K562 (cell line): ENCODE measurements around the gene ROBO1. TPM values are rescaled to one million over a fixed set of nuclear protein-coding genes. Genes with fewer than 3 reads are reported as not detected.

ENCODE experiments used
- ATAC-seq: fragments of 200-7000 bp; cut with Tn5 transposase; 3 replicates; pipeline ENCODE4 v1.9.1; 2020; ENCODE audit warnings: moderate library complexity
- BruUV-seq: library from RNA; stranded (reverse); fragments of 400-500 nt; replicated peaks from 2 replicates; lab custom pipeline; 2021; lab: Mats Ljungman, UMichigan
- CTCF ChIA-PET: fragments of 300-600 bp; formaldehyde crosslinking; extraction: SDS; loops from one replicate; lab custom pipeline; 2021; ENCODE audit warnings: low intra/inter-chr PET ratio; lab: Yijun Ruan, JAX
- POLR2A ChIA-PET: fragments of 300-600, 350-650 bp; sonication (Branson Sonifier 250); formaldehyde crosslinking; extraction: SDS; loops from one replicate; lab custom pipeline; 2021; ENCODE audit warnings: antibody characterized with exemption, inconsistent platforms; lab: Yijun Ruan, JAX
- DNase-seq, 4 experiments: peaks; one replicate each; pipeline versions ENCODE4 v3.0.0 to v3.0.0-alpha.2; 2011 to 2018; ENCODE audit warnings: low spot score in 3 of 4, mixed read lengths in 3 of 4; ENCODE audit errors: extremely low read depth in 1 of 4
- FAIRE-seq: peaks from 2 replicates; lab custom pipeline; 2011; peaks lifted over from hg19 to GRCh38; lab: Jason Lieb, UNC
- H2AFZ ChIP-seq: 2 replicates; pipeline ENCODE4 v1.6.0; 2011; ENCODE audit warnings: low read depth, low read length, control low read depth, inconsistent platforms
- H3K27ac ChIP-seq: fragments of 200-600 bp; 3 replicates; pipeline ENCODE4 v1.8.0; 2011; ENCODE audit warnings: low read depth, mild to moderate bottlenecking, control low read depth, inconsistent platforms, low read length, moderate library complexity, mixed read lengths; ENCODE audit errors: extremely low read depth
- H3K27me3 ChIP-seq, 2 experiments: fragments of 300-600 bp in 1 of 2; 2 replicates in 1 of 2; 3 replicates in 1 of 2; pipeline versions ENCODE4 v1.6.0 to v1.8.0; 2011; ENCODE audit warnings: inconsistent platforms in 2 of 2, low read length in 2 of 2, mild to moderate bottlenecking in 1 of 2, mixed read lengths in 1 of 2, moderate library complexity in 1 of 2; ENCODE audit not compliant: control insufficient read depth in 2 of 2, insufficient read depth in 2 of 2
- H3K36me3 ChIP-seq: fragments of 300-600 bp; 3 replicates; pipeline ENCODE4 v1.8.0; 2011; ENCODE audit warnings: mild to moderate bottlenecking, low read length, inconsistent platforms; ENCODE audit not compliant: control insufficient read depth, insufficient read depth
- H3K4me1 ChIP-seq, 2 experiments: fragments of 200-600 bp in 1 of 2; replicated peaks in 1 of 2; 2 replicates in 1 of 2; 3 replicates in 1 of 2; pipeline versions ENCODE4 v1.5.1 to v1.8.0; 2011; ENCODE audit warnings: inconsistent platforms in 2 of 2, low read length in 2 of 2, mild to moderate bottlenecking in 1 of 2, mixed read lengths in 1 of 2, moderate library complexity in 1 of 2; ENCODE audit not compliant: control insufficient read depth in 2 of 2, insufficient read depth in 2 of 2
- H3K4me2 ChIP-seq: 2 replicates; pipeline ENCODE4 v1.6.1; 2011; ENCODE audit warnings: low read length, control low read depth, inconsistent platforms, mixed read lengths; ENCODE audit not compliant: insufficient read depth
- H3K4me3 ChIP-seq: fragments of 200-600 bp; sonication (generic), shearing (Covaris generic); 2 replicates; pipeline ENCODE4 v1.5.1; 2016; ENCODE audit warnings: control low read depth, inconsistent platforms
- H3K79me2 ChIP-seq: fragments of 200-600 bp; 3 replicates; pipeline ENCODE4 v1.8.0; 2011; ENCODE audit warnings: low read length, inconsistent platforms; ENCODE audit not compliant: control insufficient read depth, insufficient read depth
- H3K9ac ChIP-seq, 2 experiments: 2 replicates each; pipeline versions ENCODE4 v1.6.0 to v1.6.1; 2011; ENCODE audit warnings: low read depth in 2 of 2, low read length in 2 of 2, control low read depth in 1 of 2, inconsistent platforms in 1 of 2, mild to moderate bottlenecking in 1 of 2, mixed read lengths in 1 of 2; ENCODE audit not compliant: insufficient read depth in 1 of 2
- H3K9me1 ChIP-seq: one replicate; pipeline ENCODE4 v1.6.0; 2011; ENCODE audit warnings: inconsistent platforms, mild to moderate bottlenecking, low read length, moderate library complexity; ENCODE audit not compliant: control insufficient read depth, insufficient read depth
- H3K9me3 ChIP-seq: replicated peaks from 2 replicates; pipeline ENCODE4 v1.5.1; 2011; ENCODE audit warnings: low read depth, low read length, inconsistent platforms; ENCODE audit not compliant: control insufficient read depth, insufficient read depth
- H4K20me1 ChIP-seq: replicated peaks from 2 replicates; pipeline ENCODE4 v1.6.1; 2011; ENCODE audit warnings: low read length, inconsistent platforms, mixed read lengths; ENCODE audit not compliant: control insufficient read depth, insufficient read depth
- CTCF ChIP-seq, 3 experiments: IDR thresholded peaks in 2 of 3; conservative IDR thresholded peaks in 1 of 3; 2 replicates each; pipeline ENCODE4 v1.5.1; 2011 to 2012; ENCODE audit warnings: low read length in 3 of 3, mild to moderate bottlenecking in 3 of 3, control low read depth in 2 of 3, improper control_type of control experiment in 1 of 3, inconsistent platforms in 1 of 3, low read depth in 1 of 3, mixed read lengths in 1 of 3, moderate library complexity in 1 of 3; ENCODE audit not compliant: insufficient read depth in 2 of 3
- CTCFL ChIP-seq: IDR thresholded peaks from 2 replicates; pipeline ENCODE4 v1.6.1; 2011; ENCODE audit warnings: borderline replicate concordance, low read depth, mild to moderate bottlenecking, moderate library complexity, low read length; ENCODE audit not compliant: insufficient read depth, poor library complexity, severe bottlenecking
- E2F1 ChIP-seq: sonication (generic); formaldehyde crosslinking; IDR thresholded peaks from 2 replicates; pipeline ENCODE4 v1.8.1; 2023; ENCODE audit warnings: mild to moderate bottlenecking, missing genetic modification reagents, moderate library complexity
- HDAC6 ChIP-seq: IDR thresholded peaks from 2 replicates; pipeline ENCODE4 v1.6.1; 2012; ENCODE audit warnings: low read depth, mild to moderate bottlenecking, control low read depth, inconsistent platforms, low read length, moderate library complexity
- KDM4B ChIP-seq, 2 experiments: fragments of 450-650 bp in 1 of 2; sonication (generic) in 1 of 2; IDR thresholded peaks; 2 replicates each; pipeline ENCODE4 v1.6.1; 2016 to 2017; ENCODE audit warnings: borderline replicate concordance in 2 of 2, antibody characterized with exemption in 1 of 2, low read depth in 1 of 2, mild to moderate bottlenecking in 1 of 2
- PURB ChIP-seq: sonication (generic); formaldehyde crosslinking; IDR thresholded peaks from 2 replicates; pipeline ENCODE4 v1.9.0; 2021; ENCODE audit warnings: low read depth, mild to moderate bottlenecking, missing genetic modification reagents
- ZNF253 ChIP-seq: fragments of 250-450 bp; sonication (Bioruptor Pico); conservative IDR thresholded peaks from 2 replicates; pipeline ENCODE4 v1.6.1; 2021; ENCODE audit warnings: mild to moderate bottlenecking
- ZNF277 ChIP-seq: fragments of 250-450 bp; sonication (Bioruptor Pico); IDR thresholded peaks from 2 replicates; pipeline ENCODE4 v1.8.0; 2022; ENCODE audit warnings: inconsistent platforms, mild to moderate bottlenecking, moderate library complexity, borderline replicate concordance
- ZNF707 ChIP-seq: fragments of 250-450 bp; sonication (Bioruptor Pico); conservative IDR thresholded peaks from 2 replicates; pipeline ENCODE4 v1.8.0; 2022; ENCODE audit warnings: inconsistent platforms, mild to moderate bottlenecking, moderate library complexity
- WGBS: fragments of 100-300 bp; shearing (Covaris generic); methylation state at CpG from one replicate; pipeline ENCODE4 v1.1.6; 2016; ENCODE audit warnings: low coverage, mixed read lengths; ENCODE audit not compliant: insufficient coverage; ENCODE audit errors: missing lambda C conversion rate; 5-methylcytosine and 5-hydroxymethylcytosine counted together
- in situ Hi-C: fragments of 300-500 bp; cut with MboI; formaldehyde crosslinking; loops from 4 replicates; pipeline ENCODE4 v1.15.0; 2018; ENCODE audit warnings: inconsistent platforms, mixed read lengths
- intact Hi-C: fragments of 100-400 bp; cut with micrococcal nuclease; formaldehyde crosslinking; loops from 2 replicates; pipeline ENCODE4 v1.14.2; 2022
- polyA plus RNA-seq, 8 experiments: library from polyadenylated mRNA; depleted of rRNA in 4 of 8; stranded (reverse) in 5 of 8; unstranded in 3 of 8; fragments of >200 nt; fragmentation: Nextera tagmentation in 2 of 8; fragmentation: Illumina TruSeq in 1 of 8; extraction: Ambion mirVana in 2 of 8; extraction: Trizol in 1 of 8; gene quantifications; 2 replicates each; pipeline versions ENCODE4 v1.2.1 to v1.2.3, GENCODE V29; 2011 to 2014; ENCODE audit warnings: inconsistent platforms in 1 of 8, missing spikeins in 1 of 8
- total RNA-seq, 7 experiments: library from RNA; depleted of rRNA in 6 of 7; stranded (reverse); fragments of >200 nt in 6 of 7; fragmentation: Illumina TruSeq in 2 of 7; extraction: Trizol in 2 of 7; gene quantifications; 2 replicates each; pipeline versions ENCODE4 v1.2.1 to v1.2.3, GENCODE V29; 2011 to 2021; ENCODE audit warnings: low replicate concordance in 1 of 7

The ROBO1 gene
- total and polyA plus RNA-seq, 9 of the 15 experiments (the other 6 are each of a cell fraction or from before 2014, with no cell fraction given), result 0.01 to 0.53 (median 0.17) TPM; not detected in 5

- TF ChIP-seq E2F1 (CRISPR knock-in tag), result no peak
- TF ChIP-seq CTCFL, result no peak
- TF ChIP-seq KDM4B (IDR thresholded peaks at IDR 0.05; ENCODE audit: borderline replicate concordance in 2 of 2, low read depth in 1 of 2), result no peak
- TF ChIP-seq, all 486 proteins: peak for 0
These were observed 387.2 kb downstream of the ROBO1 start (continued) for GRCh38 chr3:79380581-79380980.

GRCh38 chr3:79378064-79378463 lies 389.7 kb downstream of the ROBO1 start:
- H3K79me2 ChIP-seq, result no peaks in the 10 kb centered on the region
- BruUV-seq, result no TSS peak
- H3K4me2 ChIP-seq, result no peak overlapping the region
- POLR2A ChIA-PET, result no interaction called here
- in situ Hi-C loops, result no loop called here
- H3K4me1 ChIP-seq, result no peaks in the 10 kb centered on the region
- H3K36me3 ChIP-seq, result no peaks in the 10 kb centered on the region
- no peaks in the 10 kb centered on the region for H3K27me3 ChIP-seq
- H3K9me3 ChIP-seq, result no peaks in the 10 kb centered on the region
- H2AFZ ChIP-seq, result no peak overlapping the region
- ATAC-seq, result no peak
- no peak for DNase-seq
- intact Hi-C loops, result no loop called here
- H3K9ac ChIP-seq, result no peak overlapping the region
- H3K27ac ChIP-seq, result no peak overlapping the region
- no peaks in the 10 kb centered on the region for H4K20me1 ChIP-seq
- CTCF ChIA-PET, result no interaction called here
- no peak for FAIRE-seq
- no peak overlapping the region for H3K4me3 ChIP-seq
- no CpG with 5 or more reads among the region's 3 CpGs for WGBS
- H3K9me1 ChIP-seq, result no peaks in the 10 kb centered on the region
- TF ChIP-seq ZNF277 (no peak), ZNF253 (CRISPR knock-in tag) (no peak), CTCF (IDR thresholded peaks at IDR 0.05 in 2 of 3, conservative IDR thresholded peaks at IDR 0.05 in 1 of 3; ENCODE audit: insufficient read depth in 2 of 3, low read depth in 1 of 3, low read length in 3 of 3) (no peak), HDAC6 (no peak), E2F1 (CRISPR knock-in tag) (no peak), ZNF707 (CRISPR knock-in tag) (no peak), PURB (CRISPR knock-in tag) (no peak)
